CD4-positive, alpha-beta T cell (primary cell): ENCODE measurements around the gene PCDH1. TPM values are rescaled to one million over a fixed set of nuclear protein-coding genes. Genes with fewer than 3 reads are reported as not detected.

Experiments
- ATAC-seq: fragments of 200-7000 bp; cut with Tn5 transposase; one replicate; pipeline ENCODE4 v1.10.0; 2022; ENCODE audit warnings: mild to moderate bottlenecking; ENCODE audit not compliant: poor library complexity
- CTCF ChIA-PET: fragments of 350-600 bp; sonication (Branson Sonifier 250); formaldehyde crosslinking; loops from one replicate; lab custom pipeline; 2021; ENCODE audit warnings: antibody characterized with exemption, inconsistent platforms; lab: Charles Lee
- POLR2A ChIA-PET: fragments of 350-600 bp; sonication (Branson Sonifier 250); formaldehyde crosslinking; loops from one replicate; lab custom pipeline; 2021; ENCODE audit warnings: antibody characterized with exemption, inconsistent platforms; lab: Charles Lee
- DNase-seq, 14 experiments: peaks; one replicate each; pipeline ENCODE4 v3.0.0-alpha.2; 2013 to 2020; ENCODE audit warnings: mixed read lengths in 2 of 14
- H3K27ac ChIP-seq, 2 donors: one replicate each; pipeline versions ENCODE4 v1.5.1 to v1.7.0; 2013; ENCODE audit warnings: low read length in 2 of 2, low read depth in 1 of 2, mild to moderate bottlenecking in 1 of 2
- H3K27me3 ChIP-seq, 2 experiments: 1 replicate in 1 of 2; 2 replicates in 1 of 2; pipeline versions ENCODE4 v1.6.1 to v1.7.0; 2013; ENCODE audit warnings: low read length in 2 of 2, control low read depth in 1 of 2, mild to moderate bottlenecking in 1 of 2, moderate library complexity in 1 of 2; ENCODE audit not compliant: insufficient read depth in 2 of 2, control insufficient read depth in 1 of 2
- H3K36me3 ChIP-seq: one replicate; pipeline ENCODE4 v1.6.1; 2013; ENCODE audit warnings: low read length, control low read depth; ENCODE audit not compliant: insufficient read depth
- H3K4me1 ChIP-seq: one replicate; pipeline ENCODE4 v1.6.1; 2013; ENCODE audit warnings: low read length, control low read depth; ENCODE audit not compliant: insufficient read depth
- H3K4me3 ChIP-seq: one replicate; pipeline ENCODE4 v1.5.1; 2013; ENCODE audit warnings: mild to moderate bottlenecking, low read length, moderate library complexity
- H3K9me3 ChIP-seq, 2 experiments: 1 replicate in 1 of 2; 2 replicates in 1 of 2; pipeline versions ENCODE4 v1.6.1 to v1.7.0; 2013; ENCODE audit warnings: low read length in 2 of 2, mild to moderate bottlenecking in 2 of 2, control low read depth in 1 of 2, moderate library complexity in 1 of 2; ENCODE audit not compliant: control insufficient read depth in 1 of 2, insufficient read depth in 1 of 2
- H3K27ac Mint-ChIP-seq: one replicate; pipeline ENCODE4 v1.8.0; 2020; ENCODE audit warnings: mixed read lengths
- H3K27me3 Mint-ChIP-seq: one replicate; pipeline ENCODE4 v1.8.0; 2021; ENCODE audit warnings: mixed read lengths
- H3K36me3 Mint-ChIP-seq: one replicate; pipeline ENCODE4 v1.8.0; 2021; ENCODE audit warnings: low read depth, mixed read lengths
- H3K4me1 Mint-ChIP-seq: one replicate; pipeline ENCODE4 v1.8.0; 2021; ENCODE audit warnings: low read depth, mixed read lengths
- H3K4me3 Mint-ChIP-seq: one replicate; pipeline ENCODE4 v1.8.0; 2020; ENCODE audit warnings: mild to moderate bottlenecking, mixed read lengths
- H3K9me3 Mint-ChIP-seq: one replicate; pipeline ENCODE4 v1.8.0; 2020; ENCODE audit warnings: mixed read lengths
- intact Hi-C, 2 experiments: fragments of 100-400 bp; cut with DNase I in 1 of 2; cut with micrococcal nuclease in 1 of 2; formaldehyde crosslinking; loops; one replicate each; pipeline versions ENCODE4 v1.15.1 to v1.9.0; 2023 to 2025; cut with DNase I, micrococcal nuclease
- total RNA-seq, 174 experiments: library from RNA in 2 of 174; stranded (reverse) in 2 of 174; gene quantifications; one replicate each; pipeline ENCODE4 v1.2.3 and lab custom pipeline; 2021 to 2026
- TF ChIP-seq, protein P1 (sequence below): fragments of 200-600 bp; IDR thresholded peaks from one replicate; pipeline ENCODE4 v1.8.0; 2022; ENCODE audit warnings: antibody characterized with exemption, mild to moderate bottlenecking

PCDH1 gene
- total RNA-seq, 2 experiments from 2014 or later, result 0.17 TPM; not detected in 1

GRCh38 chr5:141914199-141914743, 36.1 kb upstream of the PCDH1 start:
- ChIA-PET POLR2A (interaction anchor here (0.8 to 2.1 kb wide), 4 partner anchors 9 to 54 kb away, joined by 3 to 20 read pairs (median 4); partner anchors contain the start of genes DELE1 and RNF14), CTCF (interaction anchor here (1.0 to 2.5 kb wide), 5 partner anchors 26 to 244 kb away, joined by 3 to 6 read pairs (median 3); no protein-coding TSS in a partner anchor)
- Histone ChIP-seq H3K4me3 (peak overlapping the region; percentile 25), H3K27me3 (peaks cover 25 to 32% of the 10 kb centered on the region in 2 experiments), H3K27ac (no peak overlapping the region), H3K36me3 (no peaks in the 10 kb centered on the region), H3K9me3 (no peaks in the 10 kb centered on the region), H3K4me1 (peaks cover 11% of the 10 kb centered on the region)
- peaks cover 34% of the 10 kb centered on the region for H3K27me3 Mint-ChIP-seq
- peaks cover 16% of the 10 kb centered on the region for H3K4me1 Mint-ChIP-seq
- ATAC-seq (peak; percentile 49), DNase-seq (peak in 8 of 14 experiments; percentile 3 to 49 (median 20))
- no peaks in the 10 kb centered on the region for H3K36me3 Mint-ChIP-seq
- no peak overlapping the region for H3K27ac Mint-ChIP-seq
- no peak overlapping the region for H3K4me3 Mint-ChIP-seq
- H3K9me3 Mint-ChIP-seq, result no peaks in the 10 kb centered on the region
- TF ChIP-seq, protein P1, sequence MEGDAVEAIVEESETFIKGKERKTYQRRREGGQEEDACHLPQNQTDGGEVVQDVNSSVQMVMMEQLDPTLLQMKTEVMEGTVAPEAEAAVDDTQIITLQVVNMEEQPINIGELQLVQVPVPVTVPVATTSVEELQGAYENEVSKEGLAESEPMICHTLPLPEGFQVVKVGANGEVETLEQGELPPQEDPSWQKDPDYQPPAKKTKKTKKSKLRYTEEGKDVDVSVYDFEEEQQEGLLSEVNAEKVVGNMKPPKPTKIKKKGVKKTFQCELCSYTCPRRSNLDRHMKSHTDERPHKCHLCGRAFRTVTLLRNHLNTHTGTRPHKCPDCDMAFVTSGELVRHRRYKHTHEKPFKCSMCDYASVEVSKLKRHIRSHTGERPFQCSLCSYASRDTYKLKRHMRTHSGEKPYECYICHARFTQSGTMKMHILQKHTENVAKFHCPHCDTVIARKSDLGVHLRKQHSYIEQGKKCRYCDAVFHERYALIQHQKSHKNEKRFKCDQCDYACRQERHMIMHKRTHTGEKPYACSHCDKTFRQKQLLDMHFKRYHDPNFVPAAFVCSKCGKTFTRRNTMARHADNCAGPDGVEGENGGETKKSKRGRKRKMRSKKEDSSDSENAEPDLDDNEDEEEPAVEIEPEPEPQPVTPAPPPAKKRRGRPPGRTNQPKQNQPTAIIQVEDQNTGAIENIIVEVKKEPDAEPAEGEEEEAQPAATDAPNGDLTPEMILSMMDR, result no peak
- intact Hi-C loops, result no loop called here

DNA sequence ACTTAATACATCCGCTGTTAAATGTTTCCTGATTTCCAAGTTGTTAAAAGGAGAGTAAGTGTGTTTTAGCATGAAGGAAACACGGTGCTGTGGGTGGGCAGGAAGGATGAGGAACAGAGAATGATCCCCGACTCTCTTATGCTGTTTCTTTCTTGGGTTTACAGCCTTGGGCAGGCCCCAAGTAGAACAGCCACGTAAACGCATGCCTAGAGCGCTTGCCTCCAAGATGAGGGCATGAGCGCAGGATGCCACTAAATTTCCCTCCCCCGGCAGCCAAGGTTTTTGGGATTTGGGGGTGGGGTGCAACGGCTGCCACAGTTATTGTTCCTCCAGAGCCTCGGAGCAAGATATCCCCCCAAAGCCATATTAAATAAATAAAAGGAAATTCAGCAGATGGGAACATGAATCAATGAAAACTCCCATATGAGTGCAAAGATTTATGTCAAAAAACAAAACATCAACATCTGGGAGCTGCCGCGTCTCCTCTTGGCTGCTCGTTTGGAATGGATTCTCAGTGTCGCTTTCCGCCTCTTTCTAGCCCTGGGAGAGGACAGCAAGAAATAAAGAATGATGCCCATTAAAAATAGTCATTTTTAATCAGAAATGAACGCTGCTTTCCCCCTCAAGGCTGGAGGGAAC, 35.5 kb upstream of the PCDH1 start:
- intact Hi-C loops, result no loop called here
- ATAC-seq, result no peak
- Mint-ChIP-seq H3K36me3 (no peaks in the 10 kb centered on the region), H3K4me1 (peaks cover 16% of the 10 kb centered on the region), H3K27ac (no peak overlapping the region), H3K9me3 (no peaks in the 10 kb centered on the region), H3K27me3 (peaks cover 34% of the 10 kb centered on the region), H3K4me3 (peak overlapping the region; percentile 39)
- H3K4me3 ChIP-seq, result peak overlapping the region; percentile 25
- H3K9me3 ChIP-seq, result no peaks in the 10 kb centered on the region
- no peak overlapping the region for H3K27ac ChIP-seq
- ChIA-PET CTCF (interaction anchor here (0.6 to 2.5 kb wide), 5 partner anchors 26 to 243 kb away, joined by 3 to 6 read pairs (median 3); no protein-coding TSS in a partner anchor), POLR2A (interaction anchor here (0.8 to 2.1 kb wide), 3 partner anchors 8 to 55 kb away, joined by 3 to 20 read pairs (median 3); partner anchors contain the start of genes DELE1 and RNF14)
- no peaks in the 10 kb centered on the region for H3K36me3 ChIP-seq
- no peak for DNase-seq
- H3K4me1 ChIP-seq, result peaks cover 11% of the 10 kb centered on the region
- peaks cover 25 to 32% of the 10 kb centered on the region in 2 experiments for H3K27me3 ChIP-seq
- TF ChIP-seq, protein P1, result no peak

DNA sequence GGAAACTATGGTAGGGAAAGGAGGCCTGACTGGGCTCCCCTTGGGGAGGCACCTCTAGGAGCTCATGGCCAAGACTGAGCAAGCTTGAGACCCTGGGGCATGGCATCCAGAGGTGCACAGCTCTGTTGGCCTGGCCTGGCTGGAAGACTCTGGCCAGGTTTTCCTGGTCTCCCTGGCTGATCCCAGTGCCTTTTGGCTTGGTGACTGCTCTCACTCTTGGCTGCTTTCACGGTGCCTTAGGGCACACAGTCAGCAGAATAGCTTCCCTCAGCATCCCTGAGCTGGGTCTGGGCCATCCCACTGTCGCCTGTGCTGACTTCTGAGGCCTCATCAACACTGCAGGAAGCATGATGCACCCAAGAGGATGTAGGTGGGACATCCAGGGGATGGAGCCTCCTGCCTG, 32.1 kb upstream of the PCDH1 start:
- Mint-ChIP-seq H3K27ac (no peak overlapping the region), H3K27me3 (peaks cover 27% of the 10 kb centered on the region), H3K4me3 (no peak overlapping the region), H3K4me1 (peaks cover 16% of the 10 kb centered on the region), H3K36me3 (no peaks in the 10 kb centered on the region), H3K9me3 (no peaks in the 10 kb centered on the region)
- no peak for DNase-seq
- TF ChIP-seq, protein P1, result no peak
- H3K4me3 ChIP-seq, result no peak overlapping the region
- H3K36me3 ChIP-seq, result no peaks in the 10 kb centered on the region
- H3K4me1 ChIP-seq, result peaks cover 11% of the 10 kb centered on the region
- ChIA-PET POLR2A (no interaction called here), CTCF (no interaction called here)
- peaks cover 25 to 30% of the 10 kb centered on the region in 2 experiments for H3K27me3 ChIP-seq
- intact Hi-C loops, result no loop called here
- no peaks in the 10 kb centered on the region for H3K9me3 ChIP-seq
- no peak overlapping the region for H3K27ac ChIP-seq
- no peak for ATAC-seq
